OCI-LY1 (cell line): Measurements from ENCODE around the gene ZNF521.
A peak's percentile ranks its signal among the peaks of the same experiment; 100 is the strongest.

Source experiments
- H2AFZ ChIP-seq: fragments of 200-600 bp; sonication (generic), shearing (Covaris generic); 2 replicates; pipeline ENCODE4 v1.6.0; 2014; ENCODE audit warnings: antibody characterized with exemption, mild to moderate bottlenecking, low read length
- H3F3A ChIP-seq: fragments of 200-600 bp; sonication (generic), shearing (Covaris generic); 2 replicates; pipeline ENCODE4 v1.6.0; 2014; ENCODE audit warnings: mild to moderate bottlenecking, antibody characterized with exemption, low read length, moderate library complexity; ENCODE audit not compliant: insufficient read depth
- H3K27ac ChIP-seq: fragments of 200-600 bp; sonication (generic); 2 replicates; pipeline ENCODE4 v1.5.1; 2014; ENCODE audit warnings: low read length, mixed run types, mild to moderate bottlenecking, low read depth; ENCODE audit not compliant: poor library complexity, severe bottlenecking
- H3K27me3 ChIP-seq: fragments of 200-600 bp; sonication (generic); 2 replicates; pipeline ENCODE4 v1.6.0; 2014; ENCODE audit warnings: antibody characterized with exemption, mild to moderate bottlenecking, low read length, moderate library complexity; ENCODE audit not compliant: insufficient read depth
- H3K36me3 ChIP-seq: fragments of 200-600 bp; sonication (generic); 2 replicates; pipeline ENCODE4 v1.6.1; 2014; ENCODE audit warnings: mild to moderate bottlenecking, antibody characterized with exemption, low read length, moderate library complexity, mixed read lengths; ENCODE audit not compliant: insufficient read depth
- H3K4me1 ChIP-seq: fragments of 200-600 bp; sonication (generic); 2 replicates; pipeline ENCODE4 v1.5.1; 2014; ENCODE audit warnings: mild to moderate bottlenecking, low read length, moderate library complexity; ENCODE audit not compliant: insufficient read depth, severe bottlenecking
- H3K4me2 ChIP-seq: fragments of 200-600 bp; sonication (generic), shearing (Covaris generic); 2 replicates; pipeline ENCODE4 v1.6.1; 2014; ENCODE audit warnings: low read length
- H3K4me3 ChIP-seq: fragments of 200-600 bp; sonication (generic); 2 replicates; pipeline ENCODE4 v1.5.1; 2014; ENCODE audit warnings: low read length, low read depth, mild to moderate bottlenecking, mixed read lengths; ENCODE audit not compliant: poor library complexity, severe bottlenecking
- H3K79me2 ChIP-seq: fragments of 200-600 bp; shearing (Covaris generic); 2 replicates; pipeline ENCODE4 v1.6.1; 2016; ENCODE audit warnings: mixed run types, low read length, mixed read lengths; ENCODE audit not compliant: insufficient read depth
- H3K9ac ChIP-seq: fragments of 200-600 bp; sonication (generic), shearing (Covaris generic); 2 replicates; pipeline ENCODE4 v1.6.1; 2014; ENCODE audit warnings: mild to moderate bottlenecking, low read length, mixed read lengths
- H3K9me2 ChIP-seq: fragments of 200-600 bp; sonication (generic), shearing (Covaris generic); 2 replicates; pipeline ENCODE4 v1.6.1; 2014; ENCODE audit warnings: low read depth, mild to moderate bottlenecking, low read length, mixed read lengths
- H3K9me3 ChIP-seq: fragments of 200-600 bp; shearing (Covaris generic); 2 replicates; pipeline ENCODE4 v1.6.1; 2014; ENCODE audit warnings: low read length, mixed read lengths
- H4K20me1 ChIP-seq: fragments of 200-600 bp; sonication (generic), shearing (Covaris generic); 2 replicates; pipeline ENCODE4 v1.6.0; 2016; ENCODE audit warnings: mild to moderate bottlenecking, low read length; ENCODE audit not compliant: insufficient read depth
- EZH2 ChIP-seq: fragments of 200-600 bp; sonication (generic), shearing (Covaris generic); IDR thresholded peaks from 2 replicates; pipeline ENCODE4 v1.8.0; 2017; ENCODE audit warnings: borderline replicate concordance, mixed run types, mild to moderate bottlenecking, antibody characterized with exemption, low read length, moderate library complexity, mixed read lengths
- TF ChIP-seq, protein P1 (sequence below): fragments of 200-600 bp; sonication (generic), shearing (Covaris generic); IDR thresholded peaks from 2 replicates; pipeline ENCODE4 v1.5.1; 2017; ENCODE audit warnings: mild to moderate bottlenecking, antibody characterized with exemption, low read length, moderate library complexity, mixed read lengths

ZNF521 gene

DNA sequence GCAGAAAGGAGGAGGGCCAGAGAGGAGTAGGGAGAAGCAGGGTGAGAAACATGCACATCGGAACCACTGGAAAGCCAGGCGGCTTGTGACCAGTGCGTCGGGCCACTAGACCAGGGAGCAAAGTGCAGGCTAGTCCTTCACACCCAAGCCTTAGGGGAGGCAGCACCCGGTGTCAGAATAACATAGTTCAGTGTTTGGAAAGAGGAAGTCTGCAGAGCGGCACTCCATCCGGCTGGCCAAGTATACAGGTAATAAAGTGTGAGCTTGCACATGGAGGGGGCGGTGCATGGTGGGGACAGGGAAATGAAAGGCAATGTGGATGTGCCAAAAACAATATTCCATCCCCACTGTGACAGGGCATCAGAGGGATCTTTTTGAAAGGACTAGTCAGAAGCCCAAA, 69.7 kb downstream of the ZNF521 start:
- no peaks in the 10 kb centered on the region for H4K20me1 ChIP-seq
- no peaks in the 10 kb centered on the region for H3K79me2 ChIP-seq

DNA sequence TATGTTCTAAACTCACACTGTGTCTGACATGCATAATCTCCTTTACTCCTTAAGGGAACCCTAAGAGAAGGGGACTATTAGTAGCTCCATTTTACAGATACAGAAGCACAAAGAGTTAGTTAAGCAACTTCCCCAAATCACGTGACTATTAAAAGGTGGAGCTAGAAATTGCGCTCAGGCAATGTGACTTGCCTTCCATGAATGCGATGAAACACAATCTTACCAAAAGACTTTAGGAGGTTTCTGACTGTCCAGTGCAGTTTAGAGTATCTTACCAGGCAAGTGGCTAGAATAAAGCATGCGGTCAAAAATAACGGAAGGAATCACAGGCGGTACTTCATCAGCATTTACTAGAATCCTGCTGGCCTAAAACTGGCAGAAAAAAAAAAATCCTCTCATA, 70.4 kb downstream of the ZNF521 start:
- H3K36me3 ChIP-seq: no peaks in the 10 kb centered on the region
- no peak for TF ChIP-seq EZH2
- TF ChIP-seq, protein P1, sequence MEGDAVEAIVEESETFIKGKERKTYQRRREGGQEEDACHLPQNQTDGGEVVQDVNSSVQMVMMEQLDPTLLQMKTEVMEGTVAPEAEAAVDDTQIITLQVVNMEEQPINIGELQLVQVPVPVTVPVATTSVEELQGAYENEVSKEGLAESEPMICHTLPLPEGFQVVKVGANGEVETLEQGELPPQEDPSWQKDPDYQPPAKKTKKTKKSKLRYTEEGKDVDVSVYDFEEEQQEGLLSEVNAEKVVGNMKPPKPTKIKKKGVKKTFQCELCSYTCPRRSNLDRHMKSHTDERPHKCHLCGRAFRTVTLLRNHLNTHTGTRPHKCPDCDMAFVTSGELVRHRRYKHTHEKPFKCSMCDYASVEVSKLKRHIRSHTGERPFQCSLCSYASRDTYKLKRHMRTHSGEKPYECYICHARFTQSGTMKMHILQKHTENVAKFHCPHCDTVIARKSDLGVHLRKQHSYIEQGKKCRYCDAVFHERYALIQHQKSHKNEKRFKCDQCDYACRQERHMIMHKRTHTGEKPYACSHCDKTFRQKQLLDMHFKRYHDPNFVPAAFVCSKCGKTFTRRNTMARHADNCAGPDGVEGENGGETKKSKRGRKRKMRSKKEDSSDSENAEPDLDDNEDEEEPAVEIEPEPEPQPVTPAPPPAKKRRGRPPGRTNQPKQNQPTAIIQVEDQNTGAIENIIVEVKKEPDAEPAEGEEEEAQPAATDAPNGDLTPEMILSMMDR: no peak
- H3F3A ChIP-seq: no peaks in the 10 kb centered on the region
- no peaks in the 10 kb centered on the region for H4K20me1 ChIP-seq
- H2AFZ ChIP-seq: no peak overlapping the region
- H3K27me3 ChIP-seq: no peaks in the 10 kb centered on the region
- H3K4me3 ChIP-seq: no peak overlapping the region
- no peak overlapping the region for H3K27ac ChIP-seq
- H3K9ac ChIP-seq: no peak overlapping the region
- H3K4me2 ChIP-seq: no peak overlapping the region
- no peaks in the 10 kb centered on the region for H3K79me2 ChIP-seq
- no peaks in the 10 kb centered on the region for H3K9me3 ChIP-seq
- H3K9me2 ChIP-seq: no peaks in the 10 kb centered on the region
- H3K4me1 ChIP-seq: peaks cover 47% of the 10 kb centered on the region

More for the DNA sequence above, 69.7 kb downstream of the ZNF521 start:
- Histone ChIP-seq H3K4me2 (peak overlapping the region; percentile 25; the same call in 1 of the 2 replicates), H3F3A (no peaks in the 10 kb centered on the region), H3K4me1 (peaks cover 47% of the 10 kb centered on the region), H3K36me3 (no peaks in the 10 kb centered on the region), H3K9ac (no peak overlapping the region), H3K9me3 (no peaks in the 10 kb centered on the region), H3K4me3 (no peak overlapping the region), H2AFZ (no peak overlapping the region), H3K9me2 (no peaks in the 10 kb centered on the region), H3K27me3 (no peaks in the 10 kb centered on the region), H3K27ac (no peak overlapping the region)
- TF ChIP-seq, protein P1: no peak

DNA sequence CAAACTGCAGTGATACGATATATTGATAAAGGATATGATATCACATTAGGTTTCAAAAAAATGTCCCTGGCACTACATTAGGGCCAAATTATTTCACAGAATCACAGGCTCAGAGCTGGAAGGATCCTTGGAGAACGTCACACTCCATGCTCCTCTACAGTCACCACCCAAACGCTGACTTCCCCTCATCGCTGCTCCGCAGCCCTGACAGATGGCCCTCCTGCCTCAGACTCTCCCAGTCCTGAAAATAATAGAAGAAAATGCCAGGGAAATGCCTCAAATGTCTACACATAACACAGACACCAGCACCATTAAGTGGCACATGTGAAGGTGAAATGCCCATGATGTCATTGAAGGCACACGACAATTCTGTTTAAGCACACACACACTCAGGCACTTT, 72.0 kb downstream of the ZNF521 start:
- no peak overlapping the region for H3K27ac ChIP-seq
- TF ChIP-seq, protein P1: no peak
- TF ChIP-seq EZH2: no peak
- no peaks in the 10 kb centered on the region for H3F3A ChIP-seq
- H4K20me1 ChIP-seq: no peaks in the 10 kb centered on the region
- no peak overlapping the region for H3K4me2 ChIP-seq
- no peaks in the 10 kb centered on the region for H3K27me3 ChIP-seq
- no peak overlapping the region for H3K4me3 ChIP-seq
- H3K9ac ChIP-seq: no peak overlapping the region
- peaks cover 54% of the 10 kb centered on the region for H3K4me1 ChIP-seq
- H2AFZ ChIP-seq: no peak overlapping the region
- no peaks in the 10 kb centered on the region for H3K9me2 ChIP-seq
- no peaks in the 10 kb centered on the region for H3K79me2 ChIP-seq
- no peaks in the 10 kb centered on the region for H3K36me3 ChIP-seq
- no peaks in the 10 kb centered on the region for H3K9me3 ChIP-seq
